Caco-2 (cell line): Measurements from ENCODE around the gene DNAAF5. TPM values are rescaled to one million over a fixed set of nuclear protein-coding genes. Genes with fewer than 3 reads are reported as not detected.

Experiments
- BruUV-seq: library from RNA; stranded (reverse); fragments of 400-500 nt; replicated peaks from 2 replicates; lab custom pipeline; 2021; lab: Mats Ljungman, UMichigan
- CTCF ChIA-PET: fragments of 300-600 bp; sonication (Branson Sonifier 250); formaldehyde crosslinking; loops from one replicate; lab custom pipeline; 2022; ENCODE audit warnings: antibody characterized with exemption; lab: Charles Lee
- POLR2A ChIA-PET: fragments of 300-600 bp; sonication (Branson Sonifier 250); formaldehyde crosslinking; loops from one replicate; lab custom pipeline; 2022; ENCODE audit warnings: antibody characterized with exemption; lab: Charles Lee
- DNase-seq, 2 experiments: peaks; one replicate each; pipeline versions ENCODE4 v3.0.0 to v3.0.0-alpha.2; 2020 to 2022
- H3K27me3 ChIP-seq: replicated peaks from 2 replicates; pipeline ENCODE4 v1.6.0; 2011; ENCODE audit warnings: low read length; ENCODE audit not compliant: control insufficient read depth, insufficient read depth
- H3K36me3 ChIP-seq: 2 replicates; pipeline ENCODE4 v1.5.1; 2011; ENCODE audit warnings: low read length; ENCODE audit not compliant: control insufficient read depth, insufficient read depth
- H3K4me1 ChIP-seq: fragments of 250-450 bp; sonication (Bioruptor Pico); 2 replicates; pipeline ENCODE4 v1.5.1; 2020; ENCODE audit warnings: mild to moderate bottlenecking
- H3K4me3 ChIP-seq: 2 replicates; pipeline ENCODE4 v1.5.1; 2011; ENCODE audit warnings: low read depth, mild to moderate bottlenecking, control low read depth, low read length
- H3K9me3 ChIP-seq: fragments of 250-450 bp; sonication (Bioruptor Pico); 2 replicates; pipeline ENCODE4 v1.5.1; 2020; ENCODE audit warnings: mild to moderate bottlenecking, moderate library complexity
- H3K27ac Mint-ChIP-seq: one replicate; pipeline ENCODE4 v1.8.0; 2022; ENCODE audit warnings: mixed read lengths; ENCODE audit not compliant: unreplicated experiment
- H3K27me3 Mint-ChIP-seq: one replicate; pipeline ENCODE4 v1.8.0; 2022; ENCODE audit warnings: mixed read lengths; ENCODE audit not compliant: insufficient read depth, unreplicated experiment
- H3K36me3 Mint-ChIP-seq: one replicate; pipeline ENCODE4 v1.8.0; 2022; ENCODE audit warnings: mild to moderate bottlenecking, mixed read lengths; ENCODE audit not compliant: insufficient read depth, unreplicated experiment
- H3K4me1 Mint-ChIP-seq: one replicate; pipeline ENCODE4 v1.8.0; 2022; ENCODE audit warnings: low read depth, mixed read lengths; ENCODE audit not compliant: unreplicated experiment
- H3K4me3 Mint-ChIP-seq: one replicate; pipeline ENCODE4 v1.8.0; 2022; ENCODE audit warnings: mild to moderate bottlenecking, moderate library complexity, mixed read lengths; ENCODE audit not compliant: unreplicated experiment
- H3K9me3 Mint-ChIP-seq: one replicate; pipeline ENCODE4 v1.8.0; 2022; ENCODE audit warnings: mixed read lengths; ENCODE audit not compliant: unreplicated experiment
- CTCF ChIP-seq, 2 experiments: fragments of 200-600 bp in 1 of 2; IDR thresholded peaks; 1 replicate in 1 of 2; 2 replicates in 1 of 2; pipeline versions ENCODE4 v1.5.1 to v1.8.0; 2011 to 2022; ENCODE audit warnings: antibody characterized with exemption in 1 of 2, control low read depth in 1 of 2, inconsistent platforms in 1 of 2, low read depth in 1 of 2, low read length in 1 of 2, mild to moderate bottlenecking in 1 of 2, moderate library complexity in 1 of 2; ENCODE audit not compliant: insufficient read depth in 1 of 2, severe bottlenecking in 1 of 2, unreplicated experiment in 1 of 2
- intact Hi-C: fragments of 100-400 bp; cut with micrococcal nuclease; formaldehyde crosslinking; loops from one replicate; pipeline ENCODE4 v1.10.0; 2022; ENCODE audit not compliant: unreplicated experiment
- total RNA-seq: library from RNA; stranded (reverse); gene quantifications from 2 replicates; pipeline ENCODE4 v1.2.3, GENCODE V29; 2022

Gene DNAAF5
- total RNA-seq, 1 experiment from 2014 or later: 51.4 TPM

- intact Hi-C loops: no loop called here
- TF ChIP-seq CTCF (IDR thresholded peaks at IDR 0.05; ENCODE audit: insufficient read depth in 1 of 2, low read depth in 1 of 2, low read length in 1 of 2, severe bottlenecking in 1 of 2, unreplicated experiment in 1 of 2): no peak
- no peaks in the 10 kb centered on the region for H3K27me3 ChIP-seq
- BruUV-seq: no TSS peak
- Mint-ChIP-seq H3K36me3 (peaks cover 42% of the 10 kb centered on the region), H3K4me3 (no peak overlapping the region), H3K9me3 (no peaks in the 10 kb centered on the region), H3K4me1 (peaks cover 9% of the 10 kb centered on the region), H3K27ac (no peak overlapping the region), H3K27me3 (no peaks in the 10 kb centered on the region)
- DNase-seq: peak in 1 of 2 experiments; percentile 33
- CTCF ChIA-PET: no interaction called here
- H3K4me3 ChIP-seq: no peak overlapping the region
- POLR2A ChIA-PET: no interaction called here
- H3K4me1 ChIP-seq: no peaks in the 10 kb centered on the region
- H3K36me3 ChIP-seq: peaks cover 5% of the 10 kb centered on the region
- H3K9me3 ChIP-seq: no peaks in the 10 kb centered on the region
Measured at GRCh38 chr7:739983-740942, 13.8 kb downstream of the DNAAF5 start.

GRCh38 chr7:741191-741671, 14.7 kb downstream of the DNAAF5 start:
- Mint-ChIP-seq H3K27ac (no peak overlapping the region), H3K4me1 (peaks cover 9% of the 10 kb centered on the region), H3K36me3 (peaks cover 51% of the 10 kb centered on the region), H3K4me3 (no peak overlapping the region), H3K9me3 (no peaks in the 10 kb centered on the region), H3K27me3 (no peaks in the 10 kb centered on the region)
- Histone ChIP-seq H3K4me3 (no peak overlapping the region), H3K4me1 (no peaks in the 10 kb centered on the region), H3K9me3 (no peaks in the 10 kb centered on the region), H3K36me3 (peaks cover 4% of the 10 kb centered on the region), H3K27me3 (no peaks in the 10 kb centered on the region)
- no peak for TF ChIP-seq CTCF (IDR thresholded peaks at IDR 0.05; ENCODE audit: insufficient read depth in 1 of 2, low read depth in 1 of 2, low read length in 1 of 2, severe bottlenecking in 1 of 2, unreplicated experiment in 1 of 2)
- ChIA-PET POLR2A (no interaction called here), CTCF (no interaction called here)
- DNase-seq: peak in 1 of 2 experiments; percentile 23
- intact Hi-C loops: no loop called here
- no TSS peak for BruUV-seq

GRCh38 chr7:741850-742249, 15.4 kb downstream of the DNAAF5 start:
- no peak for TF ChIP-seq CTCF (IDR thresholded peaks at IDR 0.05; ENCODE audit: insufficient read depth in 1 of 2, low read depth in 1 of 2, low read length in 1 of 2, severe bottlenecking in 1 of 2, unreplicated experiment in 1 of 2)
- Histone ChIP-seq H3K4me3 (no peak overlapping the region), H3K9me3 (no peaks in the 10 kb centered on the region), H3K4me1 (no peaks in the 10 kb centered on the region), H3K27me3 (no peaks in the 10 kb centered on the region), H3K36me3 (peaks cover 4% of the 10 kb centered on the region)
- no TSS peak for BruUV-seq
- Mint-ChIP-seq H3K9me3 (no peaks in the 10 kb centered on the region), H3K27me3 (no peaks in the 10 kb centered on the region), H3K4me1 (peaks cover 9% of the 10 kb centered on the region), H3K36me3 (peaks cover 57% of the 10 kb centered on the region), H3K4me3 (no peak overlapping the region), H3K27ac (no peak overlapping the region)
- ChIA-PET CTCF (no interaction called here), POLR2A (no interaction called here)
- peak in 1 of 2 experiments; percentile 13 for DNase-seq
- intact Hi-C loops: no loop called here
